ENCODE data around the gene STPG2. TPM values are rescaled to one million over a fixed set of nuclear protein-coding genes. Genes with fewer than 3 reads are reported as not detected.

The STPG2 gene
- total and polyA plus RNA-seq, 8 donors: 0.11 to 1.0 (median 0.64) TPM

GRCh38 chr4:97752599-97752998 is 390.7 kb downstream of the STPG2 start:
- Histone ChIP-seq H3K36me3 (no peaks in the 10 kb centered on the region), H3K9me3 (no peaks in the 10 kb centered on the region), H3K27me3 (no peaks in the 10 kb centered on the region), H3K4me1 (no peaks in the 10 kb centered on the region), H3K27ac (no peak overlapping the region), H3K4me3 (no peak overlapping the region)
- WGBS, 2 donors: 59 to 76% methylated on average over 1 of the region's 1 CpG
- no peak for FAIRE-seq
- intact Hi-C loops (cut with DNase I): no loop called here
- TF ChIP-seq CTCF (IDR thresholded peaks at IDR 0.05): no peak
- no peak for ATAC-seq
- DNase-seq: no peak

- H3K36me3 ChIP-seq: no peaks in the 10 kb centered on the region
- H3K27me3 ChIP-seq: no peaks in the 10 kb centered on the region
- H3K4me1 ChIP-seq: no peaks in the 10 kb centered on the region
- WGBS, 2 donors: 63 to 79% methylated on average over 3 of the region's 3 CpGs
- no peak for DNase-seq
- no peak for FAIRE-seq
- intact Hi-C loops (cut with DNase I): no loop called here
- H3K27ac ChIP-seq: no peak overlapping the region
- no peak for ATAC-seq
- TF ChIP-seq CTCF (IDR thresholded peaks at IDR 0.05): no peak
- H3K4me3 ChIP-seq: no peak overlapping the region
- no peaks in the 10 kb centered on the region for H3K9me3 ChIP-seq
Observed at GRCh38 chr4:97747945-97748344, 395.3 kb downstream of the STPG2 start.

GRCh38 chr4:97720869-97721432 is 422.3 kb downstream of the STPG2 start:
- H3K27me3 ChIP-seq: no peaks in the 10 kb centered on the region
- 14 to 20% methylated on average over 4 of the region's 4 CpGs for WGBS, 2 donors
- DNase-seq (no peak), FAIRE-seq (no peak), ATAC-seq (peak in 3 of 4 donors; percentile 39 to 75 (median 52))
- no peak for TF ChIP-seq CTCF (IDR thresholded peaks at IDR 0.05)
- no peak overlapping the region for H3K4me3 ChIP-seq
- no peak overlapping the region for H3K27ac ChIP-seq
- H3K9me3 ChIP-seq: no peaks in the 10 kb centered on the region
- intact Hi-C loops (cut with DNase I): no loop called here
- H3K36me3 ChIP-seq: no peaks in the 10 kb centered on the region
- no peaks in the 10 kb centered on the region for H3K4me1 ChIP-seq

GRCh38 chr4:97691111-97691605 is 452.1 kb downstream of the STPG2 start:
- H3K27ac ChIP-seq: no peak overlapping the region
- no peak for FAIRE-seq
- H3K36me3 ChIP-seq: no peaks in the 10 kb centered on the region
- no peaks in the 10 kb centered on the region for H3K4me1 ChIP-seq
- WGBS, 2 donors: 53 to 65% methylated on average over 3 of the region's 3 CpGs
- no peaks in the 10 kb centered on the region for H3K9me3 ChIP-seq
- no peak for TF ChIP-seq CTCF (IDR thresholded peaks at IDR 0.05)
- intact Hi-C loops (cut with DNase I): no loop called here
- no peaks in the 10 kb centered on the region for H3K27me3 ChIP-seq
- H3K4me3 ChIP-seq: no peak overlapping the region
- DNase-seq: no peak
- ATAC-seq: no peak

GRCh38 chr4:97670703-97671269 is 472.5 kb downstream of the STPG2 start:
- FAIRE-seq: no peak
- intact Hi-C loops (cut with DNase I): no loop called here

More at GRCh38 chr4:97670703-97671269, 472.5 kb downstream of the STPG2 start:
- no peak overlapping the region for H3K4me3 ChIP-seq
- H3K4me1 ChIP-seq: no peaks in the 10 kb centered on the region
- H3K27me3 ChIP-seq: no peaks in the 10 kb centered on the region
- H3K27ac ChIP-seq: no peak overlapping the region
- no peaks in the 10 kb centered on the region for H3K36me3 ChIP-seq
- TF ChIP-seq CTCF (IDR thresholded peaks at IDR 0.05): no peak
- 22 to 31% methylated on average over 1 of the region's 1 CpG for WGBS, 2 donors
- ATAC-seq (no peak), DNase-seq (no peak)
- no peaks in the 10 kb centered on the region for H3K9me3 ChIP-seq
